Measurements from ENCODE around the gene FHL5. TPM values are rescaled to one million over a fixed set of nuclear protein-coding genes. Genes with fewer than 3 reads are reported as not detected.

Gene FHL5
- total RNA-seq, 1 experiment from 2014 or later: not detected

GRCh38 chr6:96571551-96571950, 8.6 kb downstream of the FHL5 start:
- Mint-ChIP-seq H3K4me1 (peaks cover 21 to 25% of the 10 kb centered on the region in 2 experiments), H3K4me3 (no peak overlapping the region), H3K36me3 (ENCODE audit: insufficient read depth in 1 of 3, low read depth in 3 of 3) (peaks cover 6 to 27% (median 12%) of the 10 kb centered on the region in 3 experiments), H3K27me3 (ENCODE audit: low read depth) (no peaks in the 10 kb centered on the region), H3K9me3 (peaks cover 18% of the 10 kb centered on the region in 2 experiments), H3K27ac (no peak overlapping the region)
- Histone ChIP-seq H3K27ac (ENCODE audit: insufficient read length, low read depth, low read length) (no peak overlapping the region), H3K23ac (ENCODE audit: insufficient read length, low read depth, low read length) (no peak overlapping the region), H3K79me1 (ENCODE audit: insufficient read depth, low read depth, low read length, poor library complexity, severe bottlenecking) (no peaks in the 10 kb centered on the region), H4K91ac (ENCODE audit: insufficient read length, low read depth, low read length) (no peak overlapping the region), H3T11ph (ENCODE audit: low read length) (no peak overlapping the region), H3K4me2 (ENCODE audit: insufficient read depth, insufficient read length, low read length) (no peak overlapping the region), H2BK120ac (ENCODE audit: low read depth, low read length, poor library complexity, severe bottlenecking) (no peak overlapping the region), H3K18ac (ENCODE audit: insufficient read length, low read depth, low read length) (no peak overlapping the region), H3K9me3 (ENCODE audit: control insufficient read depth, low read depth, low read length) (no peaks in the 10 kb centered on the region), H4K8ac (replicated peaks; ENCODE audit: insufficient read length, low read depth, low read length) (no peak overlapping the region), H3K79me2 (ENCODE audit: insufficient read depth, low read length) (no peaks in the 10 kb centered on the region), H2AK5ac (ENCODE audit: insufficient read length, low read length) (no peak overlapping the region), H3K9ac (ENCODE audit: extremely low read depth, insufficient read length, low read length) (no peak overlapping the region), H3K27me3 (ENCODE audit: insufficient read depth, low read length) (no peaks in the 10 kb centered on the region), H4K5ac (ENCODE audit: insufficient read length, low read depth, low read length) (no peak overlapping the region), H2BK20ac (ENCODE audit: low read depth, low read length, poor library complexity, severe bottlenecking) (no peak overlapping the region), H2AFZ (ENCODE audit: low read length) (no peak overlapping the region), H3K4ac (ENCODE audit: low read depth, low read length) (no peak overlapping the region), H2BK12ac (ENCODE audit: insufficient read length, low read depth, low read length) (no peak overlapping the region), H3K4me1 (ENCODE audit: insufficient read depth, low read length) (no peaks in the 10 kb centered on the region), H2BK15ac (ENCODE audit: low read depth, low read length) (no peak overlapping the region), H4K20me1 (ENCODE audit: control insufficient read depth, insufficient read depth, insufficient read length) (no peaks in the 10 kb centered on the region), H3K23me2 (ENCODE audit: insufficient read length, low read depth, low read length, poor library complexity, severe bottlenecking) (no peaks in the 10 kb centered on the region), H3K56ac (ENCODE audit: insufficient read length, low read depth, low read length) (no peak overlapping the region), H2BK5ac (ENCODE audit: insufficient read length, low read length) (no peak overlapping the region), H3K14ac (ENCODE audit: insufficient read depth, low read length) (no peak overlapping the region)
- no peak for DNase-seq
- no peak for TF ChIP-seq CTCF (conservative IDR thresholded peaks at IDR 0.05)

Data from H9 (cell line).